PC-9 (cell line): ENCODE results near the gene UGT1A10.

Experiments used
- CTCF ChIP-seq: fragments of 200-600 bp; sonication (generic); conservative IDR thresholded peaks from 2 replicates; pipeline ENCODE4 v1.6.1; 2017; ENCODE audit warnings: mixed run types, antibody characterized with exemption, mild to moderate bottlenecking, moderate library complexity
- EZH2 ChIP-seq: fragments of 200-600 bp; sonication (generic); IDR thresholded peaks from 2 replicates; pipeline ENCODE4 v1.8.0; 2017; ENCODE audit warnings: antibody characterized with exemption, low read depth

- TF ChIP-seq CTCF (no peak), EZH2 (no peak)
Measured at GRCh38 chr2:233672886-233673285, 36.6 kb downstream of the UGT1A10 start.
